Parathyroid adenoma (tissue), 2 donors: ENCODE results near the gene MRPL22.
"Not testable (repeated sequence)": the region's sequence is repeated elsewhere in the genome, so short reads cannot be mapped to it uniquely, and the experiment has no call there.

Experiments
- H2AFZ ChIP-seq: fragments of 300-600 bp; sonication (generic); one replicate; pipeline ENCODE4 v1.7.0; 2017; ENCODE audit warnings: antibody characterized with exemption, mild to moderate bottlenecking
- H3K27ac ChIP-seq: fragments of 300-600 bp; sonication (generic); one replicate; pipeline ENCODE4 v1.7.0; 2017
- H3K27me3 ChIP-seq: fragments of 300-600 bp; sonication (generic); one replicate; pipeline ENCODE4 v1.7.0; 2017; ENCODE audit warnings: low read length; ENCODE audit not compliant: control insufficient read depth, insufficient read depth
- H3K36me3 ChIP-seq: fragments of 300-600 bp; sonication (generic); one replicate; pipeline ENCODE4 v1.7.0; 2017; ENCODE audit warnings: low read length; ENCODE audit not compliant: control insufficient read depth, insufficient read depth
- H3K4me1 ChIP-seq: fragments of 300-600 bp; sonication (generic); one replicate; pipeline ENCODE4 v1.7.0; 2017; ENCODE audit warnings: control low read depth
- H3K4me2 ChIP-seq: fragments of 300-600 bp; sonication (generic); one replicate; pipeline ENCODE4 v1.7.0; 2017; ENCODE audit warnings: low read length
- H3K4me3 ChIP-seq: fragments of 300-600 bp; sonication (generic); one replicate; pipeline ENCODE4 v1.7.0; 2017; ENCODE audit warnings: low read depth, low read length
- H3K79me2 ChIP-seq: fragments of 300-600 bp; sonication (generic); one replicate; pipeline ENCODE4 v1.7.0; 2017; ENCODE audit warnings: control low read depth
- H3K9ac ChIP-seq: fragments of 300-600 bp; sonication (generic); one replicate; pipeline ENCODE4 v1.7.0; 2017; ENCODE audit warnings: mild to moderate bottlenecking
- H3K9me3 ChIP-seq: fragments of 300-600 bp; sonication (generic); one replicate; pipeline ENCODE4 v1.7.0; 2017; ENCODE audit warnings: low read length; ENCODE audit not compliant: control insufficient read depth
- CTCF ChIP-seq: fragments of 300-600 bp; sonication (generic); IDR thresholded peaks from one replicate; pipeline ENCODE4 v1.7.0; 2017; ENCODE audit warnings: antibody characterized with exemption, mild to moderate bottlenecking
- donor health status: primary hyperparathyroidism.

The MRPL22 gene

GRCh38 chr5:155004138-155004744 is 63.4 kb downstream of the MRPL22 start:
- no peaks in the 10 kb centered on the region for H3K27me3 ChIP-seq
- H3K9ac ChIP-seq, result no peak overlapping the region
- no peaks in the 10 kb centered on the region for H3K4me1 ChIP-seq
- H3K79me2 ChIP-seq, result no peaks in the 10 kb centered on the region
- TF ChIP-seq CTCF, result no peak
- H3K4me3 ChIP-seq, result no peak overlapping the region
- no peak overlapping the region for H3K4me2 ChIP-seq
- no peaks in the 10 kb centered on the region for H3K9me3 ChIP-seq
- no peak overlapping the region for H3K27ac ChIP-seq
- no peaks in the 10 kb centered on the region for H3K36me3 ChIP-seq
- no peak overlapping the region for H2AFZ ChIP-seq

- not testable (repeated sequence) for H3K27me3 ChIP-seq, H3K4me2 ChIP-seq, H3K4me1 ChIP-seq, H3K4me3 ChIP-seq, H2AFZ ChIP-seq, H3K27ac ChIP-seq, H3K36me3 ChIP-seq, H3K79me2 ChIP-seq, H3K9me3 ChIP-seq, H3K9ac ChIP-seq
These were observed 65.4 kb downstream of the MRPL22 start for GRCh38 chr5:155006265-155006664.

GRCh38 chr5:155008669-155009068 is 67.8 kb downstream of the MRPL22 start:
- Histone ChIP-seq H3K4me3 (no peak overlapping the region), H3K9ac (no peak overlapping the region), H3K36me3 (no peaks in the 10 kb centered on the region), H3K4me2 (no peak overlapping the region), H3K27me3 (no peaks in the 10 kb centered on the region), H2AFZ (no peak overlapping the region), H3K79me2 (no peaks in the 10 kb centered on the region), H3K9me3 (no peaks in the 10 kb centered on the region), H3K4me1 (no peaks in the 10 kb centered on the region), H3K27ac (no peak overlapping the region)
- TF ChIP-seq CTCF, result no peak

GRCh38 chr5:155010881-155011280 is 70.0 kb downstream of the MRPL22 start:
- H3K4me3 ChIP-seq, result no peak overlapping the region
- no peaks in the 10 kb centered on the region for H3K9me3 ChIP-seq
- H3K36me3 ChIP-seq, result no peaks in the 10 kb centered on the region
- H3K27ac ChIP-seq, result no peak overlapping the region
- H3K9ac ChIP-seq, result no peak overlapping the region
- no peaks in the 10 kb centered on the region for H3K27me3 ChIP-seq
- TF ChIP-seq CTCF, result no peak
- H2AFZ ChIP-seq, result no peak overlapping the region
- H3K79me2 ChIP-seq, result no peaks in the 10 kb centered on the region
- no peaks in the 10 kb centered on the region for H3K4me1 ChIP-seq
- H3K4me2 ChIP-seq, result no peak overlapping the region

GRCh38 chr5:155013526-155013925 is 72.7 kb downstream of the MRPL22 start, which contains the start of gene KIF4B:
TSS of gene KIF4B (plus strand) at chr5:155013755. CDS start at chr5:155013860, 105 bp downstream.
- Histone ChIP-seq H3K4me1 (no peaks in the 10 kb centered on the region), H3K9ac (no peak within 1 kb of the TSS), H2AFZ (no peak within 1 kb of the TSS), H3K27ac (no peak within 1 kb of the TSS), H3K79me2 (no peaks in the 10 kb centered on the region), H3K27me3 (no peaks in the 10 kb centered on the region), H3K9me3 (no peaks in the 10 kb centered on the region), H3K4me3 (no peak within 1 kb of the TSS), H3K36me3 (no peaks in the 10 kb centered on the region), H3K4me2 (no peak within 1 kb of the TSS)
- no peak for TF ChIP-seq CTCF
